ENCODE measurements around the gene NOL7. TPM values are rescaled to one million over a fixed set of nuclear protein-coding genes. Genes with fewer than 3 reads are reported as not detected.

Gene NOL7
- total and polyA plus RNA-seq, 5 donors from 2014 or later: 50.2 to 145 (median 128) TPM

DNA sequence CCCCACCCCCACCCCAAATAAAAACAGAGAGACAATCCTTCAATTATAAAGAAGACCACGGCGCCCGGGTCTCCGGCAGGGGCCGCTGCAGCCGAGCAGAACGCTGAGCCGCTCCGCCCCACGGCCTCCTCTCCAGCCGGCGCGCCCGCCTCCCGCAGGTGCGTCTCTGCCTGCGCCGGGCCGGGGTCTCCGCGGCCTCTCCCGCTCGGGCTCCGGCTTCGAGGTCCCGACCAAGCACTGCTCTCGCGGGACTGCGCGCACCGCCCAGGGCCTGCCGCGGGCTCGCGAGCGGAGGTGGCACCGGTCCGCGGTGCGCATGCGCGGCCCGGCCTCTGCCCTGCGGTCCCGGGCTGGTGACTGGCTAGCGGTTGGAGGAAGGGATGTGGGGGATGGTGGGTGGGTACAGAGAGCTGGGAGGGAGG is 41.0 kb upstream of the NOL7 start:
- H3K4me3 Mint-ChIP-seq: peak overlapping the region; percentile 98 to 99 (median 99)
- peak overlapping the region; percentile 80 for H3K4me3 ChIP-seq (ENCODE audit: low read depth, low read length)
- DNase-seq: peak; percentile 90 to 97 (median 96)

DNA sequence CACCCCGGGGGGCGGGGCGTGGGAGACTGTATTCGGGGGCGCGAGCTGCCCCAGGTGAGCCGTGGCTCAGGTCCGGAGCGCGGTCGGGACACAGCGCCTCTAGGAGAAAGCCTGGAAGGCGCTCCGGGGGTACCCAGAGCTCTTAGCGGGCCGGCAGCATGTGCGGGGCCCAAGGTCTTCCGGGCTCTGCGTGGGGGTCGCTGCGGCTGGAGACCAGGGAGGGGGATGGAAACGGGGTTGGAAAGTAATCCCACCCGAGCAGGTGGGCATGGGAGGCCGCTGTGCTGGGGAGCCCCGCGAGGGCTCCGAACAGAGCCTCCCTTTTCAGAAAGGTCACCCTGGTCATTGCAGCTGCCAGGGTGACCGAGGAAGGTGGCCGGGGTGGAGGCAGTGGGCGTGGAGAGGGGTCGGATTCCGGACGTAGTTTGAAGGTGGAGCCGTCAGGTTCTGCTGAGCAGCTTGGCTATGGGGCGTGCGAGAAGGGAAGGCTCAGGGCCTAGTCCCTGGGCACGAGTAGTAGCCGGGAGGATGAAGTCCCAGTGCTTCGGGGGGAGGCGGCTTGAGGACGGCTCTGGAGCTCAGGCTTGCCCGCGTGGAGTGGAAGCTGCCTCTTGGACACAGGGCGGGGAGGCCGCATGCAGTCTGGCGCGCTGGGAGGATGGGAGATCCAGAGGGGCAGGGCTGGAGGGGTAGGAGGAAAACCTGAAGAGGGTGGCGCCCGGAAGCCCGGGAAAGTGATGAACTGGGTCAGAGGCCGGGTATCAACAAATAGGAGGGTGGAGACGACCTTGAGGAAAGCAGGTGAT is 40.4 kb upstream of the NOL7 start, which contains the start of gene SIRT5:
Gene SIRT5 (plus strand): TSS at position 31 of the 806 bp plus-strand sequence. CDS start 9,510 bp downstream, outside the sequence.
- H3K27me3 Mint-ChIP-seq: peaks cover 28% of the 10 kb centered on the region
- Histone ChIP-seq H3K27me3 (ENCODE audit: control insufficient read depth, insufficient read depth, low read length) (no peaks in the 10 kb centered on the region), H3K4me1 (ENCODE audit: control insufficient read depth, insufficient read depth, low read length, poor library complexity, severe bottlenecking) (peaks cover 5% of the 10 kb centered on the region), H3K36me3 (ENCODE audit: control insufficient read depth, insufficient read depth, low read length) (no peaks in the 10 kb centered on the region), H3K27ac (ENCODE audit: insufficient read depth, low read length, poor library complexity, severe bottlenecking) (peak within 1 kb of the TSS; percentile 87), H3K9me3 (ENCODE audit: control insufficient read depth in 2 of 2, low read length in 2 of 2) (no peaks in the 10 kb centered on the region), H3K4me3 (ENCODE audit: low read depth, low read length) (peak within 1 kb of the TSS; percentile 80)
- H3K36me3 Mint-ChIP-seq: no peaks in the 10 kb centered on the region
- no peaks in the 10 kb centered on the region for H3K9me3 Mint-ChIP-seq
- DNase-seq (peak; percentile 65 to 89 (median 73)), ATAC-seq (ENCODE audit: low read depth in 2 of 2) (peak; percentile 58 to 62)
- peaks cover 9 to 35% (median 24%) of the 10 kb centered on the region in 4 donors for H3K4me1 Mint-ChIP-seq
- peak within 1 kb of the TSS; percentile 98 to 99 (median 99) for H3K4me3 Mint-ChIP-seq
- peak within 1 kb of the TSS; percentile 95 to 98 (median 98) for H3K27ac Mint-ChIP-seq

More for the DNA sequence above, 41.0 kb upstream of the NOL7 start:
- Histone ChIP-seq H3K27ac (ENCODE audit: insufficient read depth, low read length, poor library complexity, severe bottlenecking) (peak overlapping the region; percentile 87), H3K36me3 (ENCODE audit: control insufficient read depth, insufficient read depth, low read length) (no peaks in the 10 kb centered on the region), H3K9me3 (ENCODE audit: control insufficient read depth in 2 of 2, low read length in 2 of 2) (no peaks in the 10 kb centered on the region), H3K4me1 (ENCODE audit: control insufficient read depth, insufficient read depth, low read length, poor library complexity, severe bottlenecking) (peaks cover 5% of the 10 kb centered on the region), H3K27me3 (ENCODE audit: control insufficient read depth, insufficient read depth, low read length) (peaks cover 3% of the 10 kb centered on the region)
- peaks cover 9 to 35% (median 24%) of the 10 kb centered on the region in 4 donors for H3K4me1 Mint-ChIP-seq
- no peaks in the 10 kb centered on the region for H3K9me3 Mint-ChIP-seq
- peak overlapping the region; percentile 95 to 98 (median 98) for H3K27ac Mint-ChIP-seq
- H3K36me3 Mint-ChIP-seq: no peaks in the 10 kb centered on the region
- H3K27me3 Mint-ChIP-seq: peaks cover 34% of the 10 kb centered on the region
- ATAC-seq (ENCODE audit: low read depth in 2 of 2): peak; percentile 82 to 88

DNA sequence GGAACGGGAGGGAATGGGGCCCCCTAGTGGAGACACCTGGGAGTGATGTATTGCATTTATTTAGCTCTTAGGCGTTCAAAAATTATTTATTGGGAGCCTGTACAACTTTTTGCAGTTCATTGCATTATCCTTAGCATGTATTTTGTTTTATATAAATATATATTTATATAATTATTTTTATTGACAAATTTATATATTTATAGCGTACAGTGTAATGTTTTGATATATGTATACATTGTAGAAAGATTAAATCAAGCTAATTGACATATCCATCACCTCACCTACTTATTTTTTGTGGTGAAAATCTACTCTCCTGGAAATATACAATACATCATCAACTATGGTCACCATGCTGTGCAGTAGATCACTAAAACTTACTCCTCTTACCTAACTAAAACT is 39.8 kb upstream of the NOL7 start:
- Mint-ChIP-seq H3K9me3 (no peaks in the 10 kb centered on the region), H3K4me1 (peaks cover 9 to 35% (median 24%) of the 10 kb centered on the region in 4 donors), H3K27ac (peak overlapping the region; percentile 95 to 98 (median 98)), H3K4me3 (peak overlapping the region; percentile 98 to 99 (median 99)), H3K36me3 (peaks cover 3% of the 10 kb centered on the region), H3K27me3 (peaks cover 22% of the 10 kb centered on the region)
- DNase-seq: no peak
- Histone ChIP-seq H3K27ac (ENCODE audit: insufficient read depth, low read length, poor library complexity, severe bottlenecking) (peak overlapping the region; percentile 87), H3K4me1 (ENCODE audit: control insufficient read depth, insufficient read depth, low read length, poor library complexity, severe bottlenecking) (peaks cover 5% of the 10 kb centered on the region), H3K36me3 (ENCODE audit: control insufficient read depth, insufficient read depth, low read length) (peaks cover 6% of the 10 kb centered on the region), H3K9me3 (ENCODE audit: control insufficient read depth in 2 of 2, low read length in 2 of 2) (no peaks in the 10 kb centered on the region), H3K4me3 (ENCODE audit: low read depth, low read length) (peak overlapping the region; percentile 66), H3K27me3 (ENCODE audit: control insufficient read depth, insufficient read depth, low read length) (no peaks in the 10 kb centered on the region)
- no peak for ATAC-seq (ENCODE audit: low read depth in 2 of 2)

DNA sequence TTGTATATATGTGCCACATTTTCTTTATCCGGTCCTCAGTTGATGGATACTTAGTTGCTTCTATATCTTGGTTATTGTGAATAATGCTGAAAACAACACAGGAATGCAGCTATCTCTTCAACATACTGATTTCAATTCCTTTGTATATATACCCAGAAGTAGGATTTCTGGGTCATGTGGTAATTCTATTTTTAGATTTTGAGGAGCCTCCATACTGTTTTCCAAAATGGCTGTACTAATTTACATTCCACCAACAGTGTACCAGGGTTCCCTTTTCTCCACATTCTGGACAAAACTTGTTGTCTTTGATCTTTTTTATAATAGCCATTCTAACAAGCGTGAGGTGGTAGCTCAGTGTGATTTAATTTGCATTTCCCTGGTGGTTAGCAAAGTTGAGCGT is 39.1 kb upstream of the NOL7 start:
- no peak for ATAC-seq (ENCODE audit: low read depth in 2 of 2)
- peak overlapping the region in 1 of 3 donors; percentile 95 for H3K27ac Mint-ChIP-seq
- H3K36me3 Mint-ChIP-seq: peaks cover 9% of the 10 kb centered on the region

DNA sequence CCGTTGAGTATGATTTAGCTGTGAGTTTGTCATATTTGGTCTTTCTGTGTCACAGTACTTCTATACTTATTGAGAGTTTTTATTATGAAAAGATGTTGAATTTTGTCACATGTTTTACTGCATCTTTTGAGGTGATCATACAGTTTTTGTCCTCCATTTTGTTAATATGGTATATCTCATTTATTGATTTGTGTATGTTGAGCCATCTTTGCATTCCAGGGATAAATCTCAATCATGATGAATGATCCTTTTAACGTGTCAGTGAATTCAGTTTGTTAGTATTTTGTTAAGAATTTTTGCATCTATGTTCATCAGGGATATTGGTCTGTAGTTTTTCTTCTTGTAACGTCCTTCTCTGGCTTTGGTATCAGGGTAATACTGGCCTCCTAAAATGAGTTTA is 37.2 kb upstream of the NOL7 start:
- H3K27me3 ChIP-seq (ENCODE audit: control insufficient read depth, insufficient read depth, low read length): no peaks in the 10 kb centered on the region
- peaks cover 13 to 32% (median 21%) of the 10 kb centered on the region in 4 donors for H3K4me1 Mint-ChIP-seq
- ATAC-seq (ENCODE audit: low read depth in 2 of 2) (no peak), DNase-seq (no peak)
- peaks cover 15% of the 10 kb centered on the region for H3K36me3 ChIP-seq (ENCODE audit: control insufficient read depth, insufficient read depth, low read length)
- no peaks in the 10 kb centered on the region for H3K9me3 Mint-ChIP-seq
- no peak overlapping the region for H3K4me3 ChIP-seq (ENCODE audit: low read depth, low read length)
- H3K27ac Mint-ChIP-seq: no peak overlapping the region
- H3K9me3 ChIP-seq (ENCODE audit: control insufficient read depth in 2 of 2, low read length in 2 of 2): no peaks in the 10 kb centered on the region
- peaks cover 13% of the 10 kb centered on the region for H3K36me3 Mint-ChIP-seq
- H3K4me1 ChIP-seq (ENCODE audit: control insufficient read depth, insufficient read depth, low read length, poor library complexity, severe bottlenecking): peaks cover 5% of the 10 kb centered on the region
- no peak overlapping the region for H3K27ac ChIP-seq (ENCODE audit: insufficient read depth, low read length, poor library complexity, severe bottlenecking)
- H3K4me3 Mint-ChIP-seq: peak overlapping the region in 1 of 4 donors; percentile 7
- H3K27me3 Mint-ChIP-seq: peaks cover 12% of the 10 kb centered on the region

More for the DNA sequence above, 39.1 kb upstream of the NOL7 start:
- peak overlapping the region; percentile 67 to 99 (median 77) for H3K4me3 Mint-ChIP-seq
- no peak overlapping the region for H3K27ac ChIP-seq (ENCODE audit: insufficient read depth, low read length, poor library complexity, severe bottlenecking)
- H3K4me1 ChIP-seq (ENCODE audit: control insufficient read depth, insufficient read depth, low read length, poor library complexity, severe bottlenecking): peaks cover 5% of the 10 kb centered on the region
- H3K27me3 ChIP-seq (ENCODE audit: control insufficient read depth, insufficient read depth, low read length): no peaks in the 10 kb centered on the region
- peaks cover 18% of the 10 kb centered on the region for H3K27me3 Mint-ChIP-seq
- H3K4me1 Mint-ChIP-seq: peaks cover 9 to 35% (median 24%) of the 10 kb centered on the region in 4 donors
- H3K36me3 ChIP-seq (ENCODE audit: control insufficient read depth, insufficient read depth, low read length): peaks cover 10% of the 10 kb centered on the region
- DNase-seq: no peak
- H3K4me3 ChIP-seq (ENCODE audit: low read depth, low read length): no peak overlapping the region
- no peaks in the 10 kb centered on the region for H3K9me3 Mint-ChIP-seq
- H3K9me3 ChIP-seq (ENCODE audit: control insufficient read depth in 2 of 2, low read length in 2 of 2): no peaks in the 10 kb centered on the region

DNA sequence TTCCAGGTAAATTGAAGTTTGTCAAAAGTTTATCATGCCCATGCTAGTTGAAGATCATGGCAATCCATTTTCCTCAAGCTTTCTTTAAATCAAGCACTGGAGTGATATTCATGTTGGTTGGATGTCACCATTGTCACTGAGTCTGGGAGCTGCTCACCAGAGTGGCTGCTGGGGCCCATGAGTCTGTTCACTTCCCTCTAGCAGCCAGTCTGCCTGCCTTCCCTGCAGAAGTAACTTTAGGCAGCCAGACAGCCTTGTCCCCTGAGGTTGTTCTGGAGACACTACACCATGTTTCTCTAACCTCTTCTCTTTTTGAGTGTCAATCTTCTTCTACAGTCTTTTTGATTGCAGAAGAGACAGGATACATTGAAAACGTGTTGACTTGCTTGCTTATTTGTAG is 35.2 kb upstream of the NOL7 start:
- no peak overlapping the region for H3K27ac Mint-ChIP-seq
- no peak overlapping the region for H3K4me3 ChIP-seq (ENCODE audit: low read depth, low read length)
- ATAC-seq (ENCODE audit: low read depth in 2 of 2) (no peak), DNase-seq (no peak)
- H3K4me3 Mint-ChIP-seq: no peak overlapping the region
- no peaks in the 10 kb centered on the region for H3K4me1 ChIP-seq (ENCODE audit: control insufficient read depth, insufficient read depth, low read length, poor library complexity, severe bottlenecking)
- H3K4me1 Mint-ChIP-seq: peaks cover 12 to 22% (median 16%) of the 10 kb centered on the region in 4 donors
- H3K27me3 Mint-ChIP-seq: peaks cover 2% of the 10 kb centered on the region
- no peak overlapping the region for H3K27ac ChIP-seq (ENCODE audit: insufficient read depth, low read length, poor library complexity, severe bottlenecking)
- H3K27me3 ChIP-seq (ENCODE audit: control insufficient read depth, insufficient read depth, low read length): no peaks in the 10 kb centered on the region
- H3K9me3 Mint-ChIP-seq: no peaks in the 10 kb centered on the region
- no peaks in the 10 kb centered on the region for H3K9me3 ChIP-seq (ENCODE audit: control insufficient read depth in 2 of 2, low read length in 2 of 2)
- peaks cover 15% of the 10 kb centered on the region for H3K36me3 ChIP-seq (ENCODE audit: control insufficient read depth, insufficient read depth, low read length)
- H3K36me3 Mint-ChIP-seq: peaks cover 24% of the 10 kb centered on the region

DNA sequence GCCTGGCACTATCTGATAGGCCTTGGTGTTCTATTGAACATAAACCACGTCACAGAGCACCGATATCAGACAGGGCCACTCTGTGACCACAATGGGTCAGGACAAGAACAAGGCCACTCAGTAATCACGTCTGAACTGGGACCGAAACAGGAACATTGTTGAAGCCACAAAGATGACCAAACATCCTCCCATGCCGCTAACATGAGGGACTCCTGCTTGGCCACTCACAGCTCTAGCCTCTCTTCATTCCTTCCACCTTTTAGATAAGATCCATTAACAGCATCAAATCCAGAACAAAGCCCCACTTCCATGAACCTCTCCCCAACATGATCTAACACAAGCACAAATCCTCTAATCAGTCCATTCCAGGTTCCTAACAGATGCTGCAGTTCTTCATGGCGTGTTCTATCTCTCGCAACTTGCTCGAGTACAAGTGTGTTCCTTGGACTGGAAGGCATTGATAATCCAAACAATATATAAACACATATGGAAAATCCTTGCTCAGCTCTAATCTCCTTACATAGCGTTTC is 33.4 kb upstream of the NOL7 start:
- no peaks in the 10 kb centered on the region for H3K9me3 ChIP-seq (ENCODE audit: control insufficient read depth in 2 of 2, low read length in 2 of 2)
- H3K4me1 Mint-ChIP-seq: peaks cover 0 to 12% (median 7%) of the 10 kb centered on the region in 4 donors
- H3K36me3 ChIP-seq (ENCODE audit: control insufficient read depth, insufficient read depth, low read length): peaks cover 18% of the 10 kb centered on the region
- H3K9me3 Mint-ChIP-seq: no peaks in the 10 kb centered on the region
- DNase-seq: no peak
- H3K4me3 ChIP-seq (ENCODE audit: low read depth, low read length): no peak overlapping the region
- peaks cover 38% of the 10 kb centered on the region for H3K36me3 Mint-ChIP-seq
- no peak overlapping the region for H3K27ac ChIP-seq (ENCODE audit: insufficient read depth, low read length, poor library complexity, severe bottlenecking)
- no peak for ATAC-seq (ENCODE audit: low read depth in 2 of 2)
- no peaks in the 10 kb centered on the region for H3K4me1 ChIP-seq (ENCODE audit: control insufficient read depth, insufficient read depth, low read length, poor library complexity, severe bottlenecking)
- no peak overlapping the region for H3K27ac Mint-ChIP-seq
- no peaks in the 10 kb centered on the region for H3K27me3 Mint-ChIP-seq
- H3K27me3 ChIP-seq (ENCODE audit: control insufficient read depth, insufficient read depth, low read length): no peaks in the 10 kb centered on the region
- H3K4me3 Mint-ChIP-seq: no peak overlapping the region

All from CD4-positive, CD25-positive, alpha-beta regulatory T cell (primary cell).